Sigmoid colon (tissue), 7 donors: ENCODE data around the gene VANGL2. TPM values are rescaled to one million over a fixed set of nuclear protein-coding genes. Genes with fewer than 3 reads are reported as not detected.

Source experiments
- DNase-seq: peaks from one replicate; pipeline ENCODE4 v3.0.0-alpha.2; 2019
- H3K27ac ChIP-seq, 4 donors: fragments of 200-600 bp; sonication (generic); one replicate each; pipeline ENCODE4 v1.5.1; 2016 to 2019; ENCODE audit warnings: mild to moderate bottlenecking in 1 of 4
- H3K27me3 ChIP-seq, 3 donors: fragments of 200-600 bp; sonication (generic); one replicate each; pipeline ENCODE4 v1.5.1; 2019; ENCODE audit warnings: mild to moderate bottlenecking in 1 of 3
- H3K36me3 ChIP-seq, 4 donors: fragments of 200-600 bp; sonication (generic); one replicate each; pipeline ENCODE4 v1.5.1; 2016 to 2019
- H3K4me1 ChIP-seq, 4 donors: fragments of 200-600 bp; sonication (generic); one replicate each; pipeline ENCODE4 v1.5.1; 2017 to 2019
- H3K4me3 ChIP-seq, 4 donors: fragments of 200-600 bp; sonication (generic); one replicate each; pipeline ENCODE4 v1.5.1; 2017 to 2019; ENCODE audit warnings: mild to moderate bottlenecking in 2 of 4, moderate library complexity in 1 of 4
- H3K9me3 ChIP-seq, 4 donors: fragments of 200-600 bp in 3 of 4; sonication (generic) in 3 of 4; one replicate each; pipeline versions ENCODE4 v1.5.1 to v1.6.1; 2013 to 2019
- EP300 ChIP-seq, 4 donors: sonication (generic); formaldehyde crosslinking; IDR thresholded peaks; one replicate each; pipeline ENCODE4 v1.6.1; 2017; ENCODE audit warnings: antibody characterized with exemption in 4 of 4
- POLR2A ChIP-seq, 2 donors: fragments of 450-650 bp; IDR thresholded peaks; one replicate each; pipeline ENCODE4 v1.6.1; 2016; ENCODE audit warnings: antibody characterized with exemption in 2 of 2, mild to moderate bottlenecking in 2 of 2, moderate library complexity in 2 of 2
- POLR2AphosphoS5 ChIP-seq, 4 donors: sonication (generic); formaldehyde crosslinking; IDR thresholded peaks; one replicate each; pipeline ENCODE4 v1.6.1; 2017; ENCODE audit warnings: antibody characterized with exemption in 4 of 4
- WGBS, 2 donors: extraction: QIAGEN DNeasy Blood & Tissue Kit; methylation state at CpG; one replicate each; pipeline ENCODE4 v1.1.7; 2013; 5-methylcytosine and 5-hydroxymethylcytosine counted together
- intact Hi-C: fragments of 100-400 bp; cut with DNase I; formaldehyde crosslinking; loops from one replicate; pipeline ENCODE4 v1.15.1; 2023
- polyA plus RNA-seq, 3 donors: library from polyadenylated mRNA; stranded (reverse); fragments of 200-250 nt; gene quantifications; one replicate each; pipeline ENCODE4 v1.2.3, GENCODE V29; 2013
- total RNA-seq, 4 donors: library from RNA; depleted of rRNA; stranded (reverse); fragments of >200 nt; gene quantifications; one replicate each; pipeline ENCODE4 v1.1.0, GENCODE V29; 2016
- TF ChIP-seq, protein P1 (sequence below), 4 experiments: fragments of 450-650 bp in 3 of 4; fragments of 200-600 bp in 1 of 4; IDR thresholded peaks; one replicate each; pipeline ENCODE4 v1.5.1; 2016 to 2019; ENCODE audit warnings: antibody characterized with exemption in 4 of 4, mild to moderate bottlenecking in 3 of 4, moderate library complexity in 2 of 4
- donor health status: healthy with polysubstance abuse.
- donor health status: Bipolar disorder and iron deficiency.
- donor health status: healthy.

Gene VANGL2
- total and polyA plus RNA-seq, 7 donors = 1.8 to 6.6 (median 3.4) TPM

DNA sequence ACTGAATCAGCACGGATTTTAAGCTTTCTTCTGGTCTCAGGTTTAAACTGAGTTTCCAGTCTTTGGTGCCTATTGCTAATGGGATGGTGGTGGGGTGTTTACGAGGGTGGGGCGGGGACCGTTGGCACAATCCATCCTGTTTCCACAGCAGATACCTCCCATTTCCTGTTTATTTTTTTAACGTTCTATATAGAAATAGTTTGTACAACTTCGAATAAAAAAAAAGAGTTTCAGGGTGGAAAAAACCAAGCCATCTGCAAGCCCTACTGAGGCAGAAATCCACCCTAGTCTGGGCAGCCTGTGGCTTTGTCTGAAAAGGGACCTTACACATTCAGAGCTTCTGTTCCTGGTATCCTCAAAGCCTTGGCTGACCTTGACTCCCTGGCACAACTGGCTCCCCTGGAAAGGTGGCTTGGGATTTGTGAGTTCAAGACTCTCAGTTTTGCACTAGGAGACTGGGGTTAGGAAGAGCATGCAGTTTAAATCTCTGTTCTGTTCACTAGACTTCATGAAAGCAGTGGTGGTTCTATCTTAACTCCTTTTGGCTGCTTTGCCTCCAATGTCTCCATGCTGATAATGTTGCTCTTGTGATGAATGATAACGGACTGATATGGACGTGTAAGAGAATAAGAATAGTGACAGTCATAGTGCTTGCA, 46.7 kb downstream of the VANGL2 start:
- H3K4me3 ChIP-seq = no peak overlapping the region
- H3K4me1 ChIP-seq = no peaks in the 10 kb centered on the region
- DNase-seq = no peak
- no peaks in the 10 kb centered on the region for H3K27me3 ChIP-seq
- 35 to 39% methylated on average over 8 of the region's 8 CpGs for WGBS, 2 donors
- TF ChIP-seq EP300 (IDR thresholded peaks at IDR 0.05) (no peak), POLR2A (IDR thresholded peaks at IDR 0.05) (no peak), POLR2AphosphoS5 (IDR thresholded peaks at IDR 0.05) (no peak)
- TF ChIP-seq, protein P1, sequence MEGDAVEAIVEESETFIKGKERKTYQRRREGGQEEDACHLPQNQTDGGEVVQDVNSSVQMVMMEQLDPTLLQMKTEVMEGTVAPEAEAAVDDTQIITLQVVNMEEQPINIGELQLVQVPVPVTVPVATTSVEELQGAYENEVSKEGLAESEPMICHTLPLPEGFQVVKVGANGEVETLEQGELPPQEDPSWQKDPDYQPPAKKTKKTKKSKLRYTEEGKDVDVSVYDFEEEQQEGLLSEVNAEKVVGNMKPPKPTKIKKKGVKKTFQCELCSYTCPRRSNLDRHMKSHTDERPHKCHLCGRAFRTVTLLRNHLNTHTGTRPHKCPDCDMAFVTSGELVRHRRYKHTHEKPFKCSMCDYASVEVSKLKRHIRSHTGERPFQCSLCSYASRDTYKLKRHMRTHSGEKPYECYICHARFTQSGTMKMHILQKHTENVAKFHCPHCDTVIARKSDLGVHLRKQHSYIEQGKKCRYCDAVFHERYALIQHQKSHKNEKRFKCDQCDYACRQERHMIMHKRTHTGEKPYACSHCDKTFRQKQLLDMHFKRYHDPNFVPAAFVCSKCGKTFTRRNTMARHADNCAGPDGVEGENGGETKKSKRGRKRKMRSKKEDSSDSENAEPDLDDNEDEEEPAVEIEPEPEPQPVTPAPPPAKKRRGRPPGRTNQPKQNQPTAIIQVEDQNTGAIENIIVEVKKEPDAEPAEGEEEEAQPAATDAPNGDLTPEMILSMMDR (IDR thresholded peaks at IDR 0.05) = no peak
- H3K9me3 ChIP-seq = no peaks in the 10 kb centered on the region
- intact Hi-C loops = no loop called here
- no peaks in the 10 kb centered on the region for H3K36me3 ChIP-seq
- H3K27ac ChIP-seq = no peak overlapping the region

DNA sequence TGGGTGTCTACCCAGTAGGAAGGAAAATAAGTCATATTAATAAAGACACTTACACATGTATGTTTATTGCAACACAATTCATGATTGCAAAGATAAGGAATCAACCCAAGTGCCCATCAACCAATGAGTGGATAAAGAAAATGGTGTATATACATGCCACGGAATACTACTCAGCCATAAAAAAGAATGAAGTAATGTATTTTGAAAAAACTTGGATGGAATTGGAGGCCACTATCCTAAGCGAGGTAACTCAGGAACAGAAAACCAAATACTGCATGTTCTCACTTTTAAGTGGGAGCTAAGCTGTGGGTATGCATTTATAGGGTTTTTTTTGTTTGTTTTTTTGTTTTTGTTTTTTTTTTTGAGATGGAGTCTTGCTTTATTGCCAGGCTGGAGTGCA, 49.1 kb downstream of the VANGL2 start:
- H3K4me1 ChIP-seq = no peaks in the 10 kb centered on the region
- no peaks in the 10 kb centered on the region for H3K27me3 ChIP-seq
- no peaks in the 10 kb centered on the region for H3K9me3 ChIP-seq
- 94 to 97% methylated on average over 2 of the region's 2 CpGs for WGBS, 2 donors
- TF ChIP-seq, protein P1 (IDR thresholded peaks at IDR 0.05) = no peak
- TF ChIP-seq POLR2A (IDR thresholded peaks at IDR 0.05) (no peak), EP300 (IDR thresholded peaks at IDR 0.05) (no peak), POLR2AphosphoS5 (IDR thresholded peaks at IDR 0.05) (no peak)
- H3K4me3 ChIP-seq = no peak overlapping the region
- intact Hi-C loops = no loop called here
- H3K27ac ChIP-seq = no peak overlapping the region
- no peak for DNase-seq
- H3K36me3 ChIP-seq = no peaks in the 10 kb centered on the region

DNA sequence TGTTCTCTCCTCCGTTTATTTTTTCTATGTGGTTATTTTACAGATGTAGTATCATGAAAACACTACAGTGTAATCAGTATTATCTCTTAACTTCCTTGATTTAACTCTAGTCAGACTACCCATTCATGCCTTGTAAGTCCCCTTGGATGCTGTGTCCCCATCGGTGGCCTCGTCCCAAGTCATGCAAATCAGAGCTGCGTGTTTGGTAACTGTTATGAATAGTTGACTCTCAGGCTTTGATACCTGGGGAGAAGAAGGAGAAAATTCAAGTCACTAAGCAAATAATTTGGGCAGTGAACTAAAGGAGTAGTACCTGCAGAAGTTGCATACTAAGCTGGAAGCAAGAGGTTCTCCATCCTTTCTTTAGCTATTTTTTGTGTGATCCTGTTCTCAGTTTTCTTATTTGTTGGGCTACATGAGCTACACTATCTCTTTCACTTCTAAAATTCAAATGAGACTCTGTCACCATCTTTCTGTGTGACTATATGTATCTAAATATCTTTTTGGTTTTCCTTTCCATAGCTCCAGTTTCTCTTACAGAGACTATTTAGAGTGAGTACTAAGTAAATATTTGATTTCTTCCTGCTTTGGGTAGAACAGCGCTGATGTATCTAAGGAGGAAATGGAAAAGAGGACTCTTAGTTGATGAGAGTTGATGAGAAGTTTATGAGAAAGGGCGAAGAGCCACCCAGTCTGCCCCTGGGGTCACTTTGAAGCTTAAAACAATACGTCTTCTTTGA, 50.9 kb downstream of the VANGL2 start:
- no peaks in the 10 kb centered on the region for H3K36me3 ChIP-seq
- no peak overlapping the region for H3K27ac ChIP-seq
- WGBS, 2 donors = 51 to 57% methylated on average over 7 of the region's 7 CpGs
- H3K9me3 ChIP-seq = no peaks in the 10 kb centered on the region
- no peaks in the 10 kb centered on the region for H3K27me3 ChIP-seq
- no peak for TF ChIP-seq POLR2AphosphoS5 (IDR thresholded peaks at IDR 0.05)
- TF ChIP-seq EP300 (IDR thresholded peaks at IDR 0.05) = no peak
- TF ChIP-seq, protein P1 (IDR thresholded peaks at IDR 0.05) = no peak
- no peak for TF ChIP-seq POLR2A (IDR thresholded peaks at IDR 0.05)
- no peak overlapping the region for H3K4me3 ChIP-seq
- DNase-seq = no peak
- intact Hi-C loops = no loop called here
- H3K4me1 ChIP-seq = no peaks in the 10 kb centered on the region

GRCh38 chr1:160451859-160452232, 51.5 kb downstream of the VANGL2 start:
- no peak for DNase-seq
- 66 to 83% methylated on average over 1 of the region's 1 CpG for WGBS, 2 donors
- intact Hi-C loops = no loop called here
- no peak overlapping the region for H3K4me3 ChIP-seq
- H3K4me1 ChIP-seq = no peaks in the 10 kb centered on the region
- no peaks in the 10 kb centered on the region for H3K9me3 ChIP-seq
- no peaks in the 10 kb centered on the region for H3K36me3 ChIP-seq
- no peak for TF ChIP-seq POLR2AphosphoS5 (IDR thresholded peaks at IDR 0.05)
- no peak for TF ChIP-seq POLR2A (IDR thresholded peaks at IDR 0.05)
- TF ChIP-seq, protein P1 (IDR thresholded peaks at IDR 0.05) = no peak
- TF ChIP-seq EP300 (IDR thresholded peaks at IDR 0.05) = no peak
- no peaks in the 10 kb centered on the region for H3K27me3 ChIP-seq
- H3K27ac ChIP-seq = no peak overlapping the region
